Kidney (tissue), 14 donors: Measurements from ENCODE around the gene GRIN1. TPM values are rescaled to one million over a fixed set of nuclear protein-coding genes. Genes with fewer than 3 reads are reported as not detected.

Experiments
- DNase-seq, 5 donors: peaks; one replicate each; pipeline ENCODE4 v3.0.0-alpha.2; 2013 to 2020
- FAIRE-seq: peaks from 2 replicates; lab custom pipeline; 2012; peaks lifted over from hg19 to GRCh38; lab: Jason Lieb, UNC
- H3K27ac ChIP-seq, 2 donors: one replicate each; pipeline ENCODE4 v1.7.0; 2013; ENCODE audit warnings: low read depth in 2 of 2, low read length in 2 of 2, inconsistent platforms in 1 of 2
- H3K27me3 ChIP-seq: one replicate; pipeline ENCODE4 v1.7.1; 2013; ENCODE audit warnings: low read length, inconsistent platforms; ENCODE audit not compliant: control insufficient read depth, insufficient read depth
- H3K36me3 ChIP-seq, 3 donors: one replicate each; pipeline versions ENCODE4 v1.7.0 to v1.7.1; 2013; ENCODE audit warnings: low read length in 3 of 3, control low read depth in 1 of 3, inconsistent platforms in 1 of 3; ENCODE audit not compliant: insufficient read depth in 3 of 3, control insufficient read depth in 2 of 3
- H3K4me1 ChIP-seq, 3 donors: one replicate each; pipeline versions ENCODE4 v1.7.0 to v1.7.1; 2013; ENCODE audit warnings: low read length in 3 of 3, inconsistent platforms in 1 of 3, low read depth in 1 of 3; ENCODE audit not compliant: control insufficient read depth in 2 of 3, insufficient read depth in 2 of 3
- H3K4me3 ChIP-seq, 3 donors: one replicate each; pipeline versions ENCODE4 v1.7.0 to v1.8.1; 2013; ENCODE audit warnings: low read length in 3 of 3, control low read depth in 1 of 3, inconsistent platforms in 1 of 3
- H3K9ac ChIP-seq, 3 donors: one replicate each; pipeline versions ENCODE4 v1.7.0 to v1.7.1; 2013; ENCODE audit warnings: low read length in 3 of 3, control low read depth in 1 of 3, inconsistent platforms in 1 of 3
- H3K9me3 ChIP-seq, 3 donors: one replicate each; pipeline versions ENCODE4 v1.7.0 to v1.7.1; 2013; ENCODE audit warnings: low read length in 3 of 3, control low read depth in 1 of 3, inconsistent platforms in 1 of 3; ENCODE audit not compliant: control insufficient read depth in 2 of 3, insufficient read depth in 1 of 3
- intact Hi-C: fragments of 100-400 bp; cut with DNase I; formaldehyde crosslinking; loops from one replicate; pipeline ENCODE4 v1.11.1; 2022
- polyA plus RNA-seq: library from polyadenylated mRNA; stranded (reverse); fragments of 350-450 nt; fragmentation: Illumina TruSeq; extraction: RNeasy Lipid Tissue Mini Kit (QIAGEN cat#74804); gene quantifications from one replicate; pipeline ENCODE4 v1.2.3, GENCODE V29; 2014; ENCODE audit warnings: low read depth, low replicate concordance; ENCODE audit not compliant: insufficient read depth
- total RNA-seq: library from RNA; stranded (reverse); fragmentation: NEBNext Ultra II Directional; extraction: Animal tissue kit (Norgen Biotek cat#: 25700); gene quantifications from one replicate; pipeline ENCODE4 v1.2.1, GENCODE V29; 2021
- TF ChIP-seq, protein P1 (sequence below): IDR thresholded peaks from 3 replicates; pipeline ENCODE4 v1.5.1; 2012; ENCODE audit warnings: mild to moderate bottlenecking, moderate library complexity, borderline replicate concordance; ENCODE audit not compliant: insufficient read depth; ENCODE audit errors: extremely low read depth
- donor health status: control.
- donor health status: control.
- donor health status: control.
- donor health status: control.
- donor health status: control.
- donor health status: DM: yes; HTN: yes; CAD: no.
- donor health status: Normal renal cell carcinoma (clear cell type).

The GRIN1 gene
- total and polyA plus RNA-seq, 2 donors from 2014 or later: 0.47 TPM; not detected in 1

DNA sequence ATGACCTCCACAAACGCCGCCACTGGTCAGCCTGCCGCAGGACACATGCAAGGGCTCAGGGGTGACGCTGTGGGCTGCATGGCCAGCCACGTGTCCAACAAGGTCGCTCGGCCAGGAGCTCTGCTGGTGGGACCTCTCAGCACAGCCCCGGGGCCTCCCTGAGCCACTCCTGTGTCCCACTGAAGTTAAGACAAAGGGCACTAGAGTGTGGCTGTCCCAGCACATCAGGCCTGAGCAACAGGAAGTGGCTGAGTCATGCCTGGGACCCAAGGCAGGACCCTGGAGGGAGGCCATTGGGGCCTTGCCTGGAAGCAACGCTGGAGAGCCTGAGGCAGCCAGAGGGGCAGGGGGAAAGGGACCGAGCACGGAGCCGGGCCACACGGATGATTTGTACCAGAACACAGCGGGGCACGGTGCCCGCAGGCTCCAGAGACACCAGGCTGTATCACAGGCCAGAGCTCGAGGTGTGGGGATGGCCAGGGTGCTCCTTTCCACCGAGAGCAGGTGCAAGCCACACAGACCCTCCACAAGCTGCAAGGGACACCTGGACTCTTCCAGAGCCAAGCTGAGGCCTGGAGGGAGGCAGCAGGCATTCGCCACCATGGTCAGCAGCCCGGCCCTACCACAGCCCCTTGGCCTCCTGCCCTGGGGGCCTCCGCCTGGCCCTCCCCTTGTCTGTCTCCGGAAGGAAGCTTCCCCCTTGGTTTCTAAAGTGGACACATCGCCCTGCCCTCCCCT, 39.4 kb downstream of the GRIN1 start:
- FAIRE-seq (no peak), DNase-seq (no peak)
- Histone ChIP-seq H3K27ac (no peak overlapping the region), H3K9ac (no peak overlapping the region), H3K4me1 (peaks cover 0 to under 1% (median 0%) of the 10 kb centered on the region in 3 donors), H3K9me3 (no peaks in the 10 kb centered on the region), H3K27me3 (no peaks in the 10 kb centered on the region), H3K4me3 (no peak overlapping the region), H3K36me3 (peaks cover 0 to 18% (median 16%) of the 10 kb centered on the region in 3 donors)
- intact Hi-C loops: no loop called here
- TF ChIP-seq, protein P1, sequence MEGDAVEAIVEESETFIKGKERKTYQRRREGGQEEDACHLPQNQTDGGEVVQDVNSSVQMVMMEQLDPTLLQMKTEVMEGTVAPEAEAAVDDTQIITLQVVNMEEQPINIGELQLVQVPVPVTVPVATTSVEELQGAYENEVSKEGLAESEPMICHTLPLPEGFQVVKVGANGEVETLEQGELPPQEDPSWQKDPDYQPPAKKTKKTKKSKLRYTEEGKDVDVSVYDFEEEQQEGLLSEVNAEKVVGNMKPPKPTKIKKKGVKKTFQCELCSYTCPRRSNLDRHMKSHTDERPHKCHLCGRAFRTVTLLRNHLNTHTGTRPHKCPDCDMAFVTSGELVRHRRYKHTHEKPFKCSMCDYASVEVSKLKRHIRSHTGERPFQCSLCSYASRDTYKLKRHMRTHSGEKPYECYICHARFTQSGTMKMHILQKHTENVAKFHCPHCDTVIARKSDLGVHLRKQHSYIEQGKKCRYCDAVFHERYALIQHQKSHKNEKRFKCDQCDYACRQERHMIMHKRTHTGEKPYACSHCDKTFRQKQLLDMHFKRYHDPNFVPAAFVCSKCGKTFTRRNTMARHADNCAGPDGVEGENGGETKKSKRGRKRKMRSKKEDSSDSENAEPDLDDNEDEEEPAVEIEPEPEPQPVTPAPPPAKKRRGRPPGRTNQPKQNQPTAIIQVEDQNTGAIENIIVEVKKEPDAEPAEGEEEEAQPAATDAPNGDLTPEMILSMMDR: no peak

DNA sequence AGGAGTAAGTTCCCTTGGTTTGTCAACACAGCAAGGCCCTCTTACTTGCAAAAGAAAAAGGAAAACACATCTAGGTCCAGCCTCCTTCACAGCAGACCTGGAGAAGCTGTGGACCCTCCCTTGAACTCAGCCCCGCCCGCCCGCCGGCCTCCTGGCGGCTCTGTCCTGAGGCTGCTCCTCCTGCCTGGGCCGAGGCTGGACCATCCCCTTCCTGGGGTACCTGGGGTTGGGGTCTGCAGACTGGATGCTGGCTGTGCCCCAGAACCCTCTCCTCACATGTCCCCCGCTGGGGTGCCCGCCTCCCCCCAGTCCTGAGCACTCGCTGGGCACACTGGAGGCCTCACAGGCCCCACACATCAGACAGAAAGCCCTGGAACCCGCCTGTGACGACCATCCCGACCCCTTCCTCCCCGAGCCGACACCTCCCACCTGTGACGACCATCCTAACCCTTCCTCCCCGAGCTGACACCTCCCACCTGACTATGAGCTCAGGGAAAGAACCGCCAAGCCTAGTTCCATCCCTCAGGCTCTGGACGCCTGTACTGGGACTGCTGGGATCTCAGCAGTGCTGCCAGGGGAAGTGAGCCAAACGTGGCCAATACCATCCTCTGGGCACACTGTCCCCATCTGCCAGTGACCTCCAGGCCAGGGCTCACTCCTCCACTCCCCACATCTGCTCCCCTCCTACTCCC, 40.1 kb downstream of the GRIN1 start:
- Histone ChIP-seq H3K4me1 (no peaks in the 10 kb centered on the region), H3K9me3 (no peaks in the 10 kb centered on the region), H3K4me3 (no peak overlapping the region), H3K27me3 (no peaks in the 10 kb centered on the region), H3K36me3 (peaks cover 0 to 22% (median 22%) of the 10 kb centered on the region in 3 donors), H3K9ac (no peak overlapping the region), H3K27ac (no peak overlapping the region)
- DNase-seq (no peak), FAIRE-seq (no peak)
- TF ChIP-seq, protein P1: no peak
- intact Hi-C loops: no loop called here

DNA sequence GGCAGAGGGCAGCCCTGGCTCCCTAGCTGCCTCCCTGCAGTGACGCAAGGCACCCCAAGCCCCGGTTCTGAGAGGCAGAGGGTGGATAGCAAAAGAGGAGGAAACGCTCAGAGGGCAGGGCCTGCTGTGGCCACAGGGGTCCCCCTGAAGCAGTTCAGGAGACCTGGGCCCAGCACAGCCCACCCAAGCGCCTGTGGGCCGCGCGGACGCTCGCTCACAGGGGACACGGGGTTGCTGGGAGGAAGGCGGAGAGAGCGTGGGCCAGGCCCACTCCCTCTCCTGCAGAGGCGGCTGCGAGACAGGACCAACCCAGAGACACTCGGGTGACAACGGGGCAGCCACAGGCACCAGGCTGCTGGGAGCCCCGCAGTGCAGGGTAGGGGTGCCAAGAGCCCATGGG, 40.8 kb downstream of the GRIN1 start:
- no peak for DNase-seq
- H3K27ac ChIP-seq: no peak overlapping the region
- H3K27me3 ChIP-seq: no peaks in the 10 kb centered on the region
- H3K36me3 ChIP-seq: peaks cover 0 to 26% (median 22%) of the 10 kb centered on the region in 3 donors
- intact Hi-C loops: no loop called here
- FAIRE-seq: no peak
- H3K9me3 ChIP-seq: no peaks in the 10 kb centered on the region
- TF ChIP-seq, protein P1: no peak
- no peak overlapping the region for H3K9ac ChIP-seq
- H3K4me1 ChIP-seq: no peaks in the 10 kb centered on the region
- no peak overlapping the region for H3K4me3 ChIP-seq
